Measurements from ENCODE around the gene GBP3.
"Not testable (repeated sequence)": the region's sequence is repeated elsewhere in the genome, so short reads cannot be mapped to it uniquely, and the experiment has no call there.

The GBP3 gene, protein sequence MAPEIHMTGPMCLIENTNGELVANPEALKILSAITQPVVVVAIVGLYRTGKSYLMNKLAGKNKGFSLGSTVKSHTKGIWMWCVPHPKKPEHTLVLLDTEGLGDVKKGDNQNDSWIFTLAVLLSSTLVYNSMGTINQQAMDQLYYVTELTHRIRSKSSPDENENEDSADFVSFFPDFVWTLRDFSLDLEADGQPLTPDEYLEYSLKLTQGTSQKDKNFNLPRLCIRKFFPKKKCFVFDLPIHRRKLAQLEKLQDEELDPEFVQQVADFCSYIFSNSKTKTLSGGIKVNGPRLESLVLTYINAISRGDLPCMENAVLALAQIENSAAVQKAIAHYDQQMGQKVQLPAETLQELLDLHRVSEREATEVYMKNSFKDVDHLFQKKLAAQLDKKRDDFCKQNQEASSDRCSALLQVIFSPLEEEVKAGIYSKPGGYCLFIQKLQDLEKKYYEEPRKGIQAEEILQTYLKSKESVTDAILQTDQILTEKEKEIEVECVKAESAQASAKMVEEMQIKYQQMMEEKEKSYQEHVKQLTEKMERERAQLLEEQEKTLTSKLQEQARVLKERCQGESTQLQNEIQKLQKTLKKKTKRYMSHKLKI

DNA sequence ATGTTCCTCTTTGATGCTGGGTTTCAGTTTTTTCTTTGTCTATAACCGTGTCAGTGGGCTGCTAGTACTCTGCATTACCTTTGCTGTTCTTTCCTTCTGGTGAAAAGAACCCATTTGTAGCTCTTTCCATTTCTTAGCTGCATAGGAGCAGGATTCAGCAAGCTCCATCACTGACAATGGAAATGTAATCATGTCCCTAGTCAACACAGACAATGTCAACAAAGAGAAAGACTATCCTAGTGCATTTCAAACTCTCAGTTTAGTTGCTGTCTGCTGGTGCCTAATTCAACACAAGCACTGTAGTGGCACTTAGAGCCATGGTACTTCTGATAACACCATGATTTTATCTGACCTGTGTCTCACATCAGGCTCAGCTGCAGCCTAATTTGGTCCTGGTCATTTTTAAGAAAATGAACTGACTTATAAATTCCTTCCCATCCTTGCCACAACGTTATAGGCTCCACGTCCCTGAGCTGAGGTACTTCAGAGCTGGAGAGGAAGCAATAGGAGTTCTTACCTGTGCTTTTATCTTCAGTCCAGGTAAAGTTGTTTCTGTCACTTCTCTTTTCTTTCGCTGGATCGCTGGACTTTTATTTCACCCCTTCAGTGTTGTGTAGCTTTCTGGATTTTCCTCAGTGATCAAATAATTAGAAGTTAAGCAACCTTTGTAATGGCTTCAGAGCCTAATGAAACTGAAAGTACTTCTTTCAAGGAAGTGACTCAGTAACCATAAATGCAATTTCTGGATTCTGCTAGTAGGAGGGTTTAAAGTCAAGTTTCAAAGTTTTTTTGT, at the start of gene GBP3:
TSS of gene GBP3 (minus strand) at position 700 of the 793 bp plus-strand sequence. CDS start 2,145 bp downstream, outside the sequence.
- FAIRE-seq = no peak

DNA sequence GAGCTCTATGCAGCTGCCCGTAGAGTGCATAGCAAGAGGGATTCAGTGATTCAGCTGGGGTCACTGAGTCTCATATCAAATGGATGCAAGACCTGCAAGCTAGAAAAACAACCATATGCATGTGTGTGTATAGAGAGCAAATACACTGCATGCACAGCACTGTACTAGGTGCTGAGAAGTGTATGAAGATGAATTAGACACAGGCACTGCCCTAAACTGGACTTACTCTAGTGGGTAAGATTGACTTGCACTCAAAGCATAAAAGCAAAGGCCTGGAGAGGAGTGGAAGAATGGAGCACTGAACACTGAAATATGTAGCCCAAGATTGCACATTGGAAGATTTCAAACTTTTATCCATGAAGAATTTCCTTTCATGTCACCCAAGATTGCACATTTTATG, 47.8 kb upstream of the GBP3 start:
- FAIRE-seq = no peak

DNA sequence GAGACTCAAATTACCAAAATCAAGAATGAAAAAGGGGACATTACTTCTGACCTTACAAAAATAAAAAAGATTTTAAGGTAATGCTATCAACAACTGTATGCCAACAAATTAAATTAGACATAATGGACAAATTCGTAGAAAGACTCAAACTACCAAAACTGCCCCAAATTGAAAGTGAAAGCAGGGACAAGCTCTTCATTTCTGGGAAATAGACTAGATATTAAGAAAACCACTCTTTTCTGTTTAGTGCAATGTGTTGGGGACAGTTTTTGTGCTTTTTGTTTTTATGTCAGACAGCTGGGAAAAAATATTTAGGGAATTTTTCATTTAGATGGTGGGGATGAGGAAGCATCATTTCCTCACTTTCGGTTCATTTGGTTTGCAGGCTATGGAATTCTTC, 47.3 kb upstream of the GBP3 start:
- no peak for FAIRE-seq

DNA sequence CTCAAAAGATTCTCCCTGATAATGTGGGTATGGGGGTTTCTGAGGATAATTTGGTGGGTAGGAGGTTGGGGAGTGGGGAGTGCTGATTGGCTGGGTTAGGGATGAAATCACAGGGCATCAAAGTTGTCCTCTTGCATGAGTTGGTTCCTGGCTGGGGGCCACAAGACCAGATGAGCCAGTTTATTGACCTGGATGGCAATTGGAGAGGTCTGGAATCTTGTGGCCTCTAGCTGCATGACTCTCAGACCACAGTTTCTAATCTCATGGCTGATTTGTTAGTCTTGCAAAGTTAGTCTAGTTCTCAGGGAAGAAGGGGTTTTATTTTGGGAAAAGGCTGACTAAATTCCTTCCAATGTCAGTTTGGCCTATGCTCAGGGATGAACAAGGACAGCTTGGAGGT, 45.6 kb upstream of the GBP3 start:
- no peak for FAIRE-seq

DNA sequence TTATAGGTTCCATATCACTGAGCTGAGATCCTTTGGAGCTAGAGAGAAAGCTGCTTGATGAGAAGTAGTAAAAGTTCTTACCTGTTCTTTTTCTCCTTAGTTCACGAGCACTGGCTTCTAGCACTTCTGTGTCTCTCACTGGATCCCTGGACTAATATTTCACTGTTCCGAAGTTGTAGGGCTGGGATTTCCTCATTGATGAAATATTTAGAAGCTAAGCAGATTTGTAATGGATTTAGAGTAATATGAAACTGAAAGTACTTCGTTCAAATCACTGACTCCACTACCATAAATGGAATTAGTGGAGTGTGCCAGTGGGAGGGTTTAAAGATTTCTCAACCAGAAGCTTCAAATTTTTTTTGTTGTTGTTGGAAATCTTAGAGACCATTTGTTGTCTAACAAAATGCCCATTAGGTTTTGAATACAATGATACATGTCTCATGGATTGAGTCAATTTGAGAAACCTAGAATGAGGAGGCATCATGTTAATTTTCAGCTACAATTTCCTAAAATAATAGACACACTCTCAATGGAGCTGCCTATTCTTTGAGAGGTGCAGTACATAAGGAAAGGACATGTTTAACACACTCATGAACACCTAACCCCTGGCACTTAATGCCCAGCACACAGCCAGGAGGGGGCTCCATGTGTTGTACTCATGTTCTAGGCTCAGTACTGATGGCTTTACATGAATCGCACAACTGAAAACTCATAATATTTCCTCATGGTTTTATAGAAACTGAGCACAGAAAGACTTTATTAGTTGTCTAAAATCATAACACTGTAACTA, 42.6 kb upstream of the GBP3 start, which contains the start of gene GBP1:
TSS of gene GBP1 (minus strand) at position 130 of the 790 bp plus-strand sequence. CDS start 1,974 bp downstream, outside the sequence.
- FAIRE-seq = no peak

DNA sequence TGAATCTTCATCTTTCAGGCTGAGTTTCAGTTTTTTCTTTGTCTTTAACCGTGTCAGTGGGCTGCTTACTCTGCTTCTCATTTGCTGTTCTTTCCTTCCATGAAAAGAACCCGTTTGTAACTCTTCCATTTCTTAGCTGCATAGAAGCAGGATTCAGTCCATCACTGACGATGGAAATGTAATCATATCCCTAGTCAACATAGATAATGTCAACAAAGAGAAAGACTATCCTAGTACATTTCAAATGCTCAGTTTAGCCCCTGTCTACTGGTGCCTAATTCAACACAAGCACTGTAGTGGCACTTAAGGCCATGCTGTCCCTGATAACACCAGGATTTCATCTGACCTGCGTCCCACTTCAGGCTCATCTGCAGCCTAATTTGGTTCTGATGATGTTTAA, 42.0 kb upstream of the GBP3 start:
- no peak for FAIRE-seq

DNA sequence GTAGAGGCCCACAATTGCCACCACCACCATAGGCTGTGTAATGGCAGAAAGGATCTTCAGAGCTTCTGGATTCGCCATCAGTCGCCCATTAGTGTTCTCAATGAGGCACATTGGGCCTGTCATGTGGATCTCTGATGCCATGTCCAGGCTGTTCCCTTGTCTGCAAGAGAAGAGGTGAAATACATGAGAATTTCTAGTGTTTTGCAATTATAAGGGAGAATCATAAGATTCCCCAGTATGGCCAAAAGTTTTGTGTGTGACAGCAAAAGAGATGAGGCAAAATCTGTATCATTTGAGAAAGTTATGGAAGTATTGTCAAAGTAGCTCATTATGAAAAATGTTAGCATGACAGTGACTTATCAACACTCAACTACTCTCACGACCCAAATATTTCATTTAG, 40.4 kb upstream of the GBP3 start:
- FAIRE-seq = no peak

DNA sequence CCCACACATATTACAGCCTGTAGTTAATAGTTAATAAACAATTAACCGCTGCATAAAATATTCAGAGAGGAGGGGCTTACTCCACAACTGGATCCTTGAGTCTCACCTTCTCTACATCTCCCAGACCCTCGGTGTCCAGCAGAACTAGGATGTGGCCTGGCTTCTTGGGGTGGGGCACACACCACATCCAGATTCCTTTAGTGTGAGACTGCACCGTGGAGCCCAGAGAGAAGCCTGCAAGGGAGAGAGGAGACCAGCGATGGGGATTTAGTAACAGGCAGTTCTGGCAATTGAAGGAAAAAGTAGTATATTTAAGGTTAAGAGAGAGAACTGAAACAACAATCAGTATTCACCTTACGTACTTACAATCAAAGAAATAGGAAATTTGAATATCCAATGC, 37.4 kb upstream of the GBP3 start:
- no peak for FAIRE-seq

DNA sequence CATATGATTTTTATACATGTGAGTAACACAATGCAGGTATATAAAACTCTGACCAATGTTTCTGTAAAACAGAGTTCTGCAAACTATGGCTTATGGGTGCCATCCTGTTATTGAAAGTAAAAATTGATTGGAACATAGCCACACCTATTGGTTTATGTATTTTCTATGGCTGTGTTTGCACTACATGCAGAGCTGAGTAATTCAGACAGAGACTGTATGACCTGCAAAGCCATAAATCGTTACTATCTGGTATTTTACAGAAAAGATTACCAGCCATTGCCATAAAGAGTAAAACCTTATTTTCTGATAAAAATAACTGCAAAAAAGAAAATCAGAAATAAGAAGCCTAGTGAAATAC, 29.3 kb upstream of the GBP3 start:
- FAIRE-seq = no peak

DNA sequence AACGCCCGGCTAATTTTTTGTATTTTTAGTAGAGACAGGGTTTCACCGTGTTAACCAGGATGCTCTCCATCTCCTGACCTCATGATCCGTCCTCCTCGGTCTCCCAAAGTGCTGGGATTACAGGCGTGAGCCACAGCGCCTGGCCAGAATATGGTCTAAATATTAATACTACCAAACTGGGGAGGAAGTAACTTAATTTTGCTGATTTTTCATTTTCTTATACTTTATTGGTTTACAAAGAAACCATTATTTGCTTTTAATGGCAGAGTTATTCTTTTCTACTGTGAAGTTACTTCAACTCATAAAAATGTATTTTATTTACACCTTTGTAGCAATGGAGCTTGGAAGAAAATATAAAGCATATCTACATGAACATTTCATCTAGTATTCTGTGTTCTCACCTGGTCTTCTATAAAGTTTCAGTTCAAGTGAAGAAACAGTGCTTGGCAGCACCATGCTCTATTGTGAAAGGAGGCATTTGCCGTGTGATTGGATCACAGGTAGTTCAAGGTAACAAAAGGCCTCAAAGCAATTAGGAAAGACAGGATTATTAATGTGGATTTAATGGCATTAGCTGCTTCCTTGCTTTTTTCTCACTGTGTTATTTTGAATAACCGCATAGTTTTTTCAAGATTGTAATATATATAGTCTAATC, 28.8 kb upstream of the GBP3 start:
- no peak for FAIRE-seq

DNA sequence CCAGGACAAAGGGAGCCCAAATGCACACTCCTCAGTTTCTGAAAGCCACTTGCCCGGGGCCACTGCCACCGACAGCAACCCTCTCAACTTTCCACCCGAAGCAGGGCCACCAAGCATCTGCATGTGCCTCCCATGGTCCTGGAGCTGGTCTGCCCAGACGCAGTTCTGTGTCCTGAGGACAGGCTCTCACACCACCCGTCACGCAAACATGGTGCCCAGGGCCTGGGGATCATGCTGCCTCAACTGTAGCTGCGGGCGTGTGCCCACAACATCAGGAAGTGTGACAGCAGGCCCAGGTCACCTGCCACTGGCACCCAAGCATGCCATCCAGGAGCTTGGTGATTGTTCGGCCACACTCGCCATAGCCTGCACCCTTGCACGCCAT, 28.0 kb upstream of the GBP3 start:
- no peak for FAIRE-seq

DNA sequence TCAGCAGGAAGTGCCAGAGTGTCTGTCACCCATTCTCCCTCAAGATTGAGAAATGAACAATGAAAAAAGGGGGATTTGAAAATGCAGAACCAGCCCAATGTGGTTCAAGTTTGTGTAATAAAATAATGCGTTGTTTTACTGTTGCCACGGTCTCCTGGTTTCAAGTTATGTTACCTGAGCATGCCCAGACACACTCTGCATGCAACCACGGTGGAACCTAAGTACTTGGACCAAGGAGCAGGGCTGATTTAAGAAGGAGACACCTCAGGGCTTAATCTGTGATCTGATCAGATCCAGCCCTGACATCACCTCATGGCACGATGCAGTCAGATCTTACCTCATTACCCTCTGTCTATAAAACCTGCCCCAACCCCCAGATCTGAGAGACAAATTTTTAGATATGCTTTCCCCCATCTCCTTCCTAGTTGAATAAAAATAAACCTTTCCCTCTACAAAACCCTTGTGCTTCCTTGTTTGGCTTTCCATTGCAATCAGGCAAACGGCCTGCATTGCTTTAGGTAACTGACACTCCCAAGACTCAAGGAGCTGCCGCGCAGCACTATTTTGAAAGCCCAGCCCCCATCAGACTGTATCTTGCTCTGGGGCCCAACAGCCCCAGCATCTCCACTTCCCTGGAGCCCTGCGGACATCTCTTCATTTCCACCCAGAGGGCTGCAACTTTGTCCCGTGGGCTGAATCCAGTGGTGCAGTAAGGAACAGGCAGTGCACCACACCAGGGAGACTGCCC, 27.4 kb upstream of the GBP3 start:
- not testable (repeated sequence) for FAIRE-seq

DNA sequence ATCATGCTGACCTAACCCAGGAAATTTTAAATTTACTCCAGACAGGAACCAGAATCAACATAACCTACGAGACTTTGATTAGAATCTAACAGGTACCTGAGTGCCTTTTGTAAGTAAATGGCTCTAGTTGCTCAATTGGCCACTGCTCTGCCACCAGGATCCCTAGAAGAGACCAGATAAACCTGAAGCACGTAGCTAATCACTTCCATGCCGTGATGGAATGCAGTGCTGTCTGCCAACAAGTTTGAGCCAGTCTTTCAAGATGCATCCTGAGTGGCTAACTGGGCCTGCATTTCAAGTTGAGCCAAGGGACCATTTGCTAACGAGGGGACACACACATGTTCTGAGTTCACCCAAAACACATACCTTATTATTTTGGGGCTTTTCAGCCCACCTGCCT, 26.5 kb upstream of the GBP3 start:
- not testable (repeated sequence) for FAIRE-seq

DNA sequence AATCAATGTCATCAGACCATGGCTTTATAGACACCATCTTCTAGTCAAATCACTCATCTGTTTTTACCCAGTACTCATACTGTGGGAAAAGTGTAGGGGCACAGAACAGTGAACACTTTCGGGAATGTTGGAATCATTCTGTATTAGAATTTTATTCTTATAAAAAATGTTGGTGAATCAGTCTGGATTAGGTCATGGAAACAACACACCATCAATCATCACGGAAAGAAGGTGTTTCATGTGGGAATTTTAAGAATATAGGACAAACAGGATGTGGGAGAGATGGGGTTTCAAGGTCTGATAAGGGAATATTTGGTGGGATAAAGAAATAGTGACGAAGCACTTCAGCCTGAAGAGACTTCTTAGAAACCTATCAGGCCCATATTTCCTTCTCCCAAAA, 25.1 kb upstream of the GBP3 start:
- FAIRE-seq = no peak

DNA sequence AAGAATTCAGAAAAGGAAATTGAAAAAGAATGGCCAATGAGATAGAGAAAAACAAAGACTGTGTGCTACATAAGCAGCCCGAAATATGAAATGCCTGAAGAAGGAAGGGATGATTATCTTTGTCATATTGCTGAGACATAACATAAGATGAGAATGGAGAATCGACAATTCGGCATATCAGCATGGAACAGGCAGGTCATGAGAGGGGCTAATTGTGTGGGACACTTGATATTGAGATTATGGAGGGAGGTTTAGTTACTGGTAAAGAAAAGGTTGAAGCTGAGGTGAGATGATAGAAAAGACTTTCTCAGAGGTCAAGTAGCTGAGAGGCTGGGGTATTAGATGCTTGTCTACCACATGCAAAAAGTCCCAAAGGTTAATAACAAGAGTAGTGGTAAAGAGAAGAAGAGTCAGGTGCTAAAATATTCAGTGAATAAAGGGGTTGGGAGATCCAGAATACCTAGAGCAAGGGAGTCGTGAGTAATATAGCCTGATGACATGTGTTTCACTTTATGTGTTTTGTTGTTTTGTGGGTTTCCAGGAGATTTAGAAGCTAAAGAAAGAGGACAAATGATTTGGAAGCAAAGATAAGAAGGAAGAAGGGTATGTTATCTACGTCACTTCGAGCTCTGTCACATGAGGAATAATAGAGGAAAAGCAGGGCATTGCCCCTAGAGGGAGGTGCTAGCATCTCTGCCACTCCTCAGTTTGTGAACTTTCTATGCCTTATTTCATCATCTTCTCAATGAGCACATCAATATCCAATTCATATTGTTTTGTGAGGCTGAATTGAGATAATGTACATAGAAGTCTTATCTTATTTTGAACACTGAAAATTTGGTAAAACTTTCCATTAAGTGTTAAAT, 23.9 kb upstream of the GBP3 start:
- FAIRE-seq = not testable (repeated sequence)

DNA sequence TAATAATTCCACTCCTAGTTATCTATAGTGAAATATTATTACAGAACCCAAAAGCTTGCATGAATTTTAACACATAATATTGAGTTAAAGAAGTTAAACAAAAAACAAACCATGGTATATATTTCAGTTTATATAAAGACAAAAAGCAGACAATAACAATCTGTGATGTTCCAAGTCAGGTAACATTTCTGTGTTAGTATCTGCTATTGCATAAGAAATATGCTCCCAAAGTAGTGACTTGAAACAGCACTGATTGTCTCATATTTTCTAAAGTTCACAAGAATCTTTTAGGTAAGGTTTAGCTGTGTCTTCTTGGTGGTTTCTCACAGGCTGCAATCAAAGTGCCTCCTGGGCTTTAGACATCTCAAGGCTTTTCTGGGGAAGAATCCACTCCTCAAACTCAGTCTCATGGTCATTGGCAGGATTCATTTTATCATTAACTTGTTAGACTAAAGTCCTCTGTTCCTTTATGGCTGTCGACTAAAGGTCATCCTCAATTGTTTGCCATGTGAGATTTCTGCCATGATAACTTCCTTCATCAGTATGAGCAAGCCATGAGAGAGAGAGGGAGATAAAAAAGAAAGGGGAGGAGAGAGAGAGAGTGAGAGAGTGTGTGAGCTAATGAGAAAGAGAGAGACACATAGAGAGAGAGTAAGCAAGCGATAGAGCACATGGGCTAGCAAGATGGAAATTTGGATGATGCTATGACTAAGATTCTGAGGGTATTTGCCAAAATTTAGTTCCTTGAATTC, 22.5 kb upstream of the GBP3 start:
- FAIRE-seq = no peak

DNA sequence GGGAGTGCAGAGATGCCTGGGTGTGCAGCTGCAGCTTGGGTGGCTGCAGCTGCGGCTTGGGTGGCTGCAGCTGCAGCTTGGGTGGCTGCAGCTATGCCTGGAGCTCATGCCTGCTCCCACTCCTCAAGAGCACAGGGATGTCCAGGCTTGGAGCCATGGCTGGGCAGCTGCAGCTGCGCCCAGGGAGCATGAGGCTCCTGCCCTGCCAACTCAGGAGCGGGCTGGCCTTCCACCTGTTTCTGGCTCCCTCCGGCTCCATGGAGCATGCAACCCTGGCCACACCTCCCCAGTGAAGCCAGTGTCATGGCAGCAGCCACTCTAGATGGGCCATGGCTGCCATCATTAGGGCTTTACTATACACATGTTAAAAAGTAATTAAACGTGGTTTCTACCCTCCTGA, 21.3 kb upstream of the GBP3 start:
- FAIRE-seq = no peak

DNA sequence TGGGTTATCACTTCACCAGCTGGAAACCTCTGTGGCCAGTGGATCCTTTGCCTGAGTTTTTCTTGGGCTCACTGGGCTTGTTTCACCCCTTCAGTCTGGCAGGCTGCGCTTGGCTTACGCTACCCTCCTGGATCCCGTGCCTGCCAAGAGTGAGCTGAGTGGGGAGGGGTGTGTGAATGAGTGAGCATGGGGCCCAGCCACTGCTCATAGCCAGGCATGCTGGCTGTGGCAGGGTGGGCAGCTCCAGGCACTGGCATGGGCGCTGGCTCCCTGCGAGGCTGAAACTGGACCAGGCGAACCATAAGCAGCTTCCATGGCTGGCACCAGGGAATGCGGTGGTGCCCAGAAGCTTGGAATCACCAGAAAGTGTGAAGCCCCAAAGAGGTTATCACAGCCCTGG, 19.8 kb upstream of the GBP3 start:
- no peak for FAIRE-seq

DNA sequence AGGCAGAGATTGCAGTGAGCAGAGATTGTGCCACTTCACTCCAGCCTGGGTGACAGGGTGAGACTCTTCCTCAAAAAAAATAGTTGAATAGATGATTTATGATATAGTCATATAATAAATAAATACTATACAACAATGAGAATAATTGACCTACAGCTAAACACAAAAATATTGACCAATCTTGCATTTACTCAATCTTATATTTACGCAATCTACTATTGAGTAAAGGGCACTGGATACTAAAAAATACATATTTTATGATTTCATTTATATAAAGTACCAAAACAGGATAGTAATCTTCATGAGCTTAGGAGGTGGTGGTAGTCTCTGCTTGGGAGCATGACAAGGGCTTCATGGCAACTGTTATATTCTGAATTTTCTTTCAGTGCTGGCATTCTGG, 19.1 kb upstream of the GBP3 start:
- FAIRE-seq = no peak

DNA sequence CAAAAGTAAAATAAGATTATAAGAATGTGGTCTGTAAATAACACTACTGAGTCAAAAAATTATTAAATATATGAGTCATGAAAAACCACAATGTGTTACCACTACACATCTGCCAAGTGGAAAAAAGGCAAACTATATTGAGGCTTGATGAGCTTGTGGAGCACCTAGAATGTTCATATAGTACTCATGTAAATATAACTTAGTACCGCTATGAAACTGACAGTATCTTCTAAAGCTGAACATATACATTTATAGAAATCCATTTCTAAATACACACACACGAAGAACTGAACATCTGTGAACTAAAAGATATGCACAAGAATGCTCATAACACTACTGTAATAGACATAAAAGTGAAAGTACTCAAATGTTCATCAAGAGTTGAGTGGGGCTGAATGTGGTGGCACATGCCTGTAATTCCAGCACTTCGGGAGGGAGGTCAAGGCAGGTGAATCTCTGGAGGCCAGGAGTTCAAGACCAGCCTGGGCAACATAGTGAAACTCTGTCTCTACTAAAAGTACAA, 18.5 kb upstream of the GBP3 start:
- FAIRE-seq = no peak

Measured in G401.6 (cell line).